HFFc6 (cell line): Measurements from ENCODE around the gene TRPC6. TPM values are rescaled to one million over a fixed set of nuclear protein-coding genes. Genes with fewer than 3 reads are reported as not detected.

Experiments
- DNase-seq: peaks from one replicate; pipeline ENCODE4 v3.0.0-alpha.2; 2018
- H3K27ac Mint-ChIP-seq: 2 replicates; pipeline ENCODE4 v1.8.0; 2020; ENCODE audit warnings: mild to moderate bottlenecking, mixed read lengths
- H3K27me3 Mint-ChIP-seq: 2 replicates; pipeline ENCODE4 v1.8.0; 2021; ENCODE audit warnings: mild to moderate bottlenecking, moderate library complexity, mixed read lengths; ENCODE audit not compliant: insufficient read depth
- H3K36me3 Mint-ChIP-seq: 2 replicates; pipeline ENCODE4 v1.8.0; 2021; ENCODE audit warnings: low read depth, mixed read lengths
- H3K4me1 Mint-ChIP-seq: 2 replicates; pipeline ENCODE4 v1.8.0; 2020; ENCODE audit warnings: low read depth, mixed read lengths
- H3K4me3 Mint-ChIP-seq: 2 replicates; pipeline ENCODE4 v1.8.0; 2020; ENCODE audit warnings: mild to moderate bottlenecking, moderate library complexity, mixed read lengths
- H3K9me3 Mint-ChIP-seq: 2 replicates; pipeline ENCODE4 v1.8.0; 2020; ENCODE audit warnings: mild to moderate bottlenecking, mixed read lengths
- total RNA-seq, 6 experiments: library from RNA; stranded (reverse); fragmentation: NEBNext Ultra II Directional; extraction: Animal tissue kit (Norgen Biotek cat#: 25700); gene quantifications; 2 replicates in 1 of 6; 3 replicates in 5 of 6; pipeline ENCODE4 v1.2.3, GENCODE V29; 2021
- TF ChIP-seq, protein P1 (sequence below): fragments of 200-600 bp; sonication (generic); IDR thresholded peaks from 2 replicates; pipeline ENCODE4 v1.5.0; 2021; ENCODE audit warnings: antibody characterized with exemption, mild to moderate bottlenecking

The TRPC6 gene
- total RNA-seq, 6 experiments from 2014 or later = not detected

DNA sequence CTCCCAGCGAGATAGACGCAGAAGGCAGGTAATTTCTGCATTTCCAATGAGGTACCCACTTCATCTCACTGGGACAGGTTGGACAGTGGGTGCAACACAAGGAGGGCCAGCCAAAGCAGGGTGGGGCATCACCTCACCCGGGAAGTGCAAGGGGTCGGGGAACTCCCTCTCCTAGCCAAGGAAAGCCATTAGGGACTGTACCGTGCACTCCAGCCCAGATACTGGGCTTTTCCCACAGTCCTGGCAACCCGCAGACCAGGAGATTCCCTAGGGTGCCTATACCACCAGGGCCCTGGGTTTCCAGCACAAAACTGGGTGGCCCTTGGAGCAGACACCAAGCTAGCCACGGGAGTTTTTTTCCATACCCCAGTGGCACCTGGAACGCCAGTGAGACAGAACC is 17.2 kb downstream of the TRPC6 start:
- TF ChIP-seq, protein P1, sequence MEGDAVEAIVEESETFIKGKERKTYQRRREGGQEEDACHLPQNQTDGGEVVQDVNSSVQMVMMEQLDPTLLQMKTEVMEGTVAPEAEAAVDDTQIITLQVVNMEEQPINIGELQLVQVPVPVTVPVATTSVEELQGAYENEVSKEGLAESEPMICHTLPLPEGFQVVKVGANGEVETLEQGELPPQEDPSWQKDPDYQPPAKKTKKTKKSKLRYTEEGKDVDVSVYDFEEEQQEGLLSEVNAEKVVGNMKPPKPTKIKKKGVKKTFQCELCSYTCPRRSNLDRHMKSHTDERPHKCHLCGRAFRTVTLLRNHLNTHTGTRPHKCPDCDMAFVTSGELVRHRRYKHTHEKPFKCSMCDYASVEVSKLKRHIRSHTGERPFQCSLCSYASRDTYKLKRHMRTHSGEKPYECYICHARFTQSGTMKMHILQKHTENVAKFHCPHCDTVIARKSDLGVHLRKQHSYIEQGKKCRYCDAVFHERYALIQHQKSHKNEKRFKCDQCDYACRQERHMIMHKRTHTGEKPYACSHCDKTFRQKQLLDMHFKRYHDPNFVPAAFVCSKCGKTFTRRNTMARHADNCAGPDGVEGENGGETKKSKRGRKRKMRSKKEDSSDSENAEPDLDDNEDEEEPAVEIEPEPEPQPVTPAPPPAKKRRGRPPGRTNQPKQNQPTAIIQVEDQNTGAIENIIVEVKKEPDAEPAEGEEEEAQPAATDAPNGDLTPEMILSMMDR = no peak
- Mint-ChIP-seq H3K4me1 (no peaks in the 10 kb centered on the region), H3K4me3 (no peak overlapping the region), H3K36me3 (no peaks in the 10 kb centered on the region), H3K27me3 (no peaks in the 10 kb centered on the region), H3K9me3 (peaks cover 25% of the 10 kb centered on the region), H3K27ac (no peak overlapping the region)
- DNase-seq = no peak

DNA sequence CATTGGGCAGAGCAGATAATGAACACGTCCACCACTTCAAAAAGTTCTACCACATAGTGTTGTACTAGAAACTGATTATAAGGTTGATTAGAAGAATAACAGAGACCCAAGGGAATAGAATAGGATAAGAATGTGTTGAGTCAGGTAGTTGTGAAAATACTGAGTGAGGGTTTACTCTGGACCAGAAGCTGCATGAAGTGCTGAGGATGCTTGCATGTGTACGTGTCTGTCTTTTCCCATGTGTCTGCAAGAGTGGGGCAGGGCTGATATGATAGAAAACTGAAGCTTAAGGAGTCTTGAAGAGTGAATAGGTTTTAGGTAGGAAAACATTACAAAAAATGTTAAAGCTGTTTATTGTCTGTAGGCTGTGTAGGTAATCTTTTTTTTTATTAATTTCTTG is 20.6 kb downstream of the TRPC6 start:
- H3K9me3 Mint-ChIP-seq = peaks cover 10% of the 10 kb centered on the region; the same call in 1 of the 2 replicates
- no peak for DNase-seq
- no peak overlapping the region for H3K4me3 Mint-ChIP-seq
- H3K36me3 Mint-ChIP-seq = no peaks in the 10 kb centered on the region
- H3K27ac Mint-ChIP-seq = no peak overlapping the region
- no peaks in the 10 kb centered on the region for H3K4me1 Mint-ChIP-seq
- no peaks in the 10 kb centered on the region for H3K27me3 Mint-ChIP-seq
- TF ChIP-seq, protein P1 = no peak

DNA sequence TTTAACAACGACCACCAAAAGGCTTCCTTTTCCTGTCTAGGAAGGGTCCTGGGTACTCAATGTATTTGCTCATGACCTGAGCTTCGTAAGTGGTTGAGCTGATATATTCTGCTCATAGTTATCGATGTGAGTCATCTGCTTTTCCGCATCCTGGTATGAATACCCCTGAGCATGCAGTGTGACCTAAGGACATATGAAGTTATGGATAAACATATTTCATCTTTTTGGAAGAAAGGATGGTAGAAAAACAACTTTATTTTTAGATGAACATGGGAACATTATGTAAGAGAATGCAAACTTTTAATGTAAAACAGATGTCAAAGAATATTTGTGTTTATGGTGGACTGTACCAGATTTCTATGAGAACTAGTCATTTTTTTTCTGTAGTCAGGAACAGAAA is 28.4 kb downstream of the TRPC6 start:
- no peak for DNase-seq
- Mint-ChIP-seq H3K27me3 (no peaks in the 10 kb centered on the region), H3K36me3 (no peaks in the 10 kb centered on the region), H3K4me3 (no peak overlapping the region), H3K4me1 (no peaks in the 10 kb centered on the region), H3K9me3 (peaks cover 26% of the 10 kb centered on the region), H3K27ac (no peak overlapping the region)
- TF ChIP-seq, protein P1 = no peak

DNA sequence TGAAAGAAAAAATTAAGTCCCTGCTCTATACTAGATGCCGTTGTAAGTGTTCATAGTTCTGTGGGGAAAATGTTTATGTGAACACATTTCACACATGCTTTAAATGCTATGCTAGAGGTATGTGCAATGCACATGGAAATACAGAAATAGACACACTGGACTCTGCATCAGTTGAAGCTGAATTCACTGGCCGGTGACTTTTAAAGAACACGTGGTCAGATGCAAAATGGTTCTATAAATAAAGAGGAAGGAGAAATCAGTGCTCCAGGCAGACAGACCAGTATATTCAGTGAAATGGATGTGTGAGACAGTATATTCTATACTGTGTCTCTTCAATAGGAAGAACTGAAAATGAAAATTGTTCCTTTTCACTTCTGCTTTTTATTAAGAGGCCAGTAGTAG is 29.9 kb downstream of the TRPC6 start:
- Mint-ChIP-seq H3K27ac (no peak overlapping the region), H3K27me3 (no peaks in the 10 kb centered on the region), H3K4me3 (no peak overlapping the region), H3K36me3 (no peaks in the 10 kb centered on the region), H3K4me1 (no peaks in the 10 kb centered on the region), H3K9me3 (peaks cover 23% of the 10 kb centered on the region)
- TF ChIP-seq, protein P1 = no peak
- no peak for DNase-seq

DNA sequence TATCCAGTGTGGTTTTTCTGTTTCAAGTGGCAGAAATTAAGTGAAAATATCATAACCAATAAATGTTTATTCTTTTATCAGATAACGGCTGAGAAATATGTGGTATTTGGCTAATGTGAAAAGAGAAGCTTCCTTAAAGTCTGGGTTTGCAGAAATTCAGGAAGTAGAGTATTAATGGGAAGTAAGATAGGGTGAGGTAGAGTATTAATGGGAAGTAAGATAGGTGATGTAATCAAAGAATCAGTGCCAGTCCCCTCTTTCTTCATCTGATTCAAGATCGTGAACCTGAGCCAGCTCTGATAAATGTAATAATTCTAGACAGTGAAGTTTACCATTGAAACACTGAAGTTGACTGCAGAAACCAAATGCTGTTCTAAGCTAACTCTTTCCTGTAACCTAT is 30.9 kb downstream of the TRPC6 start:
- DNase-seq = no peak
- Mint-ChIP-seq H3K4me3 (no peak overlapping the region), H3K27ac (no peak overlapping the region), H3K27me3 (no peaks in the 10 kb centered on the region), H3K36me3 (no peaks in the 10 kb centered on the region), H3K9me3 (peaks cover 23% of the 10 kb centered on the region), H3K4me1 (no peaks in the 10 kb centered on the region)
- TF ChIP-seq, protein P1 = no peak

DNA sequence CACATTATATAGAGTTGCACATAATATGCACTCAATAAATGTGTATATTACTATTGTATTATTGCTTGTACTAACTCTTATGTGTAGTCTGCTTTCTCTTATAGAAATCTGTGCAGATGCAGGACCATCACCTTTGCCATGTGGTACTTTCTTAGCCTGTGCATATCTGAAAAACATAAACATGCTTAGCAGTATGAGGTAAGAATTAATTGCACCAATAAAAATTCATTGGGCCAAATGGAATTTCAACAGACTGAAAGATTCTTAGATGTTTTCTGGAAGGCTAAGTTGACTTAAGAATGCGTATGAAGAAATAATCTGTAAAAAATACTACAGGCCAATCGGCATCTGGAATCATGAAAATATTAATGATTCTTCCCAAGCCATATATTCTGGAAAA is 55.3 kb downstream of the TRPC6 start:
- Mint-ChIP-seq H3K36me3 (no peaks in the 10 kb centered on the region), H3K4me1 (no peaks in the 10 kb centered on the region), H3K27ac (no peak overlapping the region), H3K4me3 (no peak overlapping the region), H3K27me3 (no peaks in the 10 kb centered on the region), H3K9me3 (peaks cover 25% of the 10 kb centered on the region)
- DNase-seq = no peak
- TF ChIP-seq, protein P1 = no peak
